ENCODE data around the gene ZFYVE16.
"Not testable (repeated sequence)": the region's sequence is repeated elsewhere in the genome, so short reads cannot be mapped to it uniquely, and the experiment has no call there.

Gene ZFYVE16

GRCh38 chr5:80411589-80412219, 3.8 kb downstream of the ZFYVE16 start:
- DNase-seq, result no peak

- DNase-seq, result no peak
Observed at GRCh38 chr5:80414113-80414512, 6.2 kb downstream of the ZFYVE16 start.

GRCh38 chr5:80417973-80418372, 10.1 kb downstream of the ZFYVE16 start:
- DNase-seq, result no peak

- DNase-seq, result not testable (repeated sequence)
Observed at GRCh38 chr5:80424365-80424764, 16.5 kb downstream of the ZFYVE16 start.

- no peak for DNase-seq
Observed at GRCh38 chr5:80435476-80435875, 27.6 kb downstream of the ZFYVE16 start.

- DNase-seq, result no peak
Observed at GRCh38 chr5:80437326-80437725, 29.5 kb downstream of the ZFYVE16 start.

- no peak for DNase-seq
Observed at GRCh38 chr5:80438739-80439138, 30.9 kb downstream of the ZFYVE16 start.

GRCh38 chr5:80439213-80439612, 31.3 kb downstream of the ZFYVE16 start:
- DNase-seq, result no peak

GRCh38 chr5:80442742-80443141, 34.9 kb downstream of the ZFYVE16 start:
- DNase-seq, result no peak

GRCh38 chr5:80453366-80453765, 45.5 kb downstream of the ZFYVE16 start:
- DNase-seq, result no peak

- DNase-seq, result no peak
Observed at GRCh38 chr5:80463269-80463668, 55.4 kb downstream of the ZFYVE16 start.

- no peak for DNase-seq
Observed at GRCh38 chr5:80466669-80467485, 59.0 kb downstream of the ZFYVE16 start.

GRCh38 chr5:80468131-80468530, 60.3 kb downstream of the ZFYVE16 start:
- DNase-seq, result no peak

- DNase-seq, result not testable (repeated sequence)
Observed at GRCh38 chr5:80470631-80471030, 62.8 kb downstream of the ZFYVE16 start.

GRCh38 chr5:80474929-80475328, 67.1 kb downstream of the ZFYVE16 start:
- DNase-seq, result no peak

- no peak for DNase-seq
Observed at GRCh38 chr5:80479713-80480112, 71.8 kb downstream of the ZFYVE16 start.

GRCh38 chr5:80480354-80480753, 72.5 kb downstream of the ZFYVE16 start:
- no peak for DNase-seq

GRCh38 chr5:80481019-80481893, 73.4 kb downstream of the ZFYVE16 start:
- peak; percentile 5 for DNase-seq

- no peak for DNase-seq
Observed at GRCh38 chr5:80482578-80482977, 74.7 kb downstream of the ZFYVE16 start.

GRCh38 chr5:80483636-80484232, 75.9 kb downstream of the ZFYVE16 start:
- no peak for DNase-seq

GRCh38 chr5:80487444-80487828, 79.6 kb downstream of the ZFYVE16 start:
- DNase-seq, result no peak

GRCh38 chr5:80487829-80488721, 80.2 kb downstream of the ZFYVE16 start, which contains the start of gene FAM151B:
FAM151B (plus strand) TSS chr5:80488100; CDS start chr5:80488124, 24 bp downstream.
- DNase-seq, result peak; percentile 90

Measured in NCI-H526 treated with DMSO at 0.1 percent for 48 hours (cell line).